Uterus (tissue), 2 donors: ENCODE results near the gene DRC7.

Experiments used
- POLR2A ChIP-seq, 2 donors: fragments of 450-650 bp; IDR thresholded peaks; one replicate each; pipeline ENCODE4 v1.6.1; 2016; ENCODE audit warnings: antibody characterized with exemption in 2 of 2, mild to moderate bottlenecking in 1 of 2, moderate library complexity in 1 of 2
- TF ChIP-seq, protein P1 (sequence below), 4 experiments: fragments of 200-600 bp in 2 of 4; fragments of 450-650 bp in 2 of 4; sonication (generic) in 2 of 4; IDR thresholded peaks; one replicate each; pipeline ENCODE4 v1.5.1; 2016 to 2019; ENCODE audit warnings: antibody characterized with exemption in 4 of 4, mild to moderate bottlenecking in 2 of 4, moderate library complexity in 1 of 4

DNA sequence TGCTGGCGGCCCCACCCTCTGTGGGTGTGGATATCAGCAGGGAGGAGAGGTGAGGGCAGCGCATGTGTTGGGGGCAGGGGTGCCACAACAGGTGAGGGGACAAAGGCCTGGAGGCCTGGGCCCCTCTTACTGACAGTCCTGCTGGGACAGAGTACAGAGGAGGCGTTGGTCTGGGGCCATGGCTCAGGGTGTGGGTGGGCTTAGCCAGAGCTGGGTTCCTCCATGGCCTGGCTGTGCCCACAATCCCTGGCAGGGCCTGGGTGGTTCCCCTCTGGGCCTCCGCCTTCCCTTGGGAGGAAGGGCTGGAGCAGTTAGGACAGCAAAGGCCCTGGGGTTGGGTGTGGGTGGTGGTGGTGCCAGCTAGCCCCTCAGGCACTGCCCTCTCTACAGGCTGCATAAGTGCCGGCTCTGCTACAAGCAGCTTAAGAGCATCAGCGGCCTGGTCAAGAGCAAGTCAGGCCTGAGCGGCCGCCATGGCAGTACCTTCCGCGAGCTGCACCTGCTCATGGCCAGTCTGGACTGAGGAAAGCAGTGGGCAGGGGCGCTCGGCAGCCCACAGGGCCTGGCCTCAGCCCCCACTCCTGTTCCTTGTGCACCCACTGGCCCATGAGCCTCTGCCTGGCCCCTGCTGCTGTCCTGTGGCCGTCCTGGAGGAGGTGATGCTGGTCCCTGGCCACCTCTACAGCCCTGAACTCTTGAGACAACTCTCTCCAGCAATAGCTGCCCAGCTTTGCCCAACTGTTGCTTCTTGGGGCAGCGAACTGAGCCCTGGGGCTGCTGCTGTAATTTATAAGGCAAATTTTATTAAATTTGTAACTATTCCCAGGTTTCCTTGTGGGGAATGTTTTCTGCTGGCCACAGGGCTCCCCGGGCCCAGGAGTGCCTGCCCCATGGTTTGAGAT lies 62.1 kb downstream of the DRC7 start:
- TF ChIP-seq, protein P1, sequence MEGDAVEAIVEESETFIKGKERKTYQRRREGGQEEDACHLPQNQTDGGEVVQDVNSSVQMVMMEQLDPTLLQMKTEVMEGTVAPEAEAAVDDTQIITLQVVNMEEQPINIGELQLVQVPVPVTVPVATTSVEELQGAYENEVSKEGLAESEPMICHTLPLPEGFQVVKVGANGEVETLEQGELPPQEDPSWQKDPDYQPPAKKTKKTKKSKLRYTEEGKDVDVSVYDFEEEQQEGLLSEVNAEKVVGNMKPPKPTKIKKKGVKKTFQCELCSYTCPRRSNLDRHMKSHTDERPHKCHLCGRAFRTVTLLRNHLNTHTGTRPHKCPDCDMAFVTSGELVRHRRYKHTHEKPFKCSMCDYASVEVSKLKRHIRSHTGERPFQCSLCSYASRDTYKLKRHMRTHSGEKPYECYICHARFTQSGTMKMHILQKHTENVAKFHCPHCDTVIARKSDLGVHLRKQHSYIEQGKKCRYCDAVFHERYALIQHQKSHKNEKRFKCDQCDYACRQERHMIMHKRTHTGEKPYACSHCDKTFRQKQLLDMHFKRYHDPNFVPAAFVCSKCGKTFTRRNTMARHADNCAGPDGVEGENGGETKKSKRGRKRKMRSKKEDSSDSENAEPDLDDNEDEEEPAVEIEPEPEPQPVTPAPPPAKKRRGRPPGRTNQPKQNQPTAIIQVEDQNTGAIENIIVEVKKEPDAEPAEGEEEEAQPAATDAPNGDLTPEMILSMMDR (IDR thresholded peaks at IDR 0.05), result no peak
- TF ChIP-seq POLR2A (IDR thresholded peaks at IDR 0.05), result no peak
